ENCODE data around the gene SLC7A9.

The SLC7A9 gene

GRCh38 chr19:32818536-32818935 is 51.0 kb downstream of the SLC7A9 start:
- TF ChIP-seq CTCF (IDR thresholded peaks at IDR 0.05; ENCODE audit: low read depth, low read length, missing control alignments), result no peak
- DNase-seq, result no peak
- H3K36me3 ChIP-seq (replicated peaks), result no peaks in the 10 kb centered on the region
- no peak overlapping the region for H3K27ac ChIP-seq
- no peaks in the 10 kb centered on the region for H3K27me3 ChIP-seq (replicated peaks)
- in situ Hi-C loops (cut with HindIII; ENCODE audit: low pct_ligation_motif_present, low sequenced_read_pairs), result no loop called here
- no peak overlapping the region for H3K4me3 ChIP-seq (ENCODE audit: low read depth, low read length)

GRCh38 chr19:32817569-32818476 is 51.7 kb downstream of the SLC7A9 start:
- Histone ChIP-seq H3K4me3 (ENCODE audit: low read depth, low read length) (no peak overlapping the region), H3K27me3 (replicated peaks) (no peaks in the 10 kb centered on the region), H3K27ac (no peak overlapping the region), H3K36me3 (replicated peaks) (no peaks in the 10 kb centered on the region)
- TF ChIP-seq CTCF (IDR thresholded peaks at IDR 0.05; ENCODE audit: low read depth, low read length, missing control alignments), result no peak
- no peak for DNase-seq
- in situ Hi-C loops (cut with HindIII; ENCODE audit: low pct_ligation_motif_present, low sequenced_read_pairs), result no loop called here

GRCh38 chr19:32816555-32817099 is 52.9 kb downstream of the SLC7A9 start:
- no peak for TF ChIP-seq CTCF (IDR thresholded peaks at IDR 0.05; ENCODE audit: low read depth, low read length, missing control alignments)
- no peak for DNase-seq
- no peak overlapping the region for H3K4me3 ChIP-seq (ENCODE audit: low read depth, low read length)
- no peaks in the 10 kb centered on the region for H3K36me3 ChIP-seq (replicated peaks)
- in situ Hi-C loops (cut with HindIII; ENCODE audit: low pct_ligation_motif_present, low sequenced_read_pairs), result no loop called here
- H3K27me3 ChIP-seq (replicated peaks), result no peaks in the 10 kb centered on the region
- no peak overlapping the region for H3K27ac ChIP-seq

- Histone ChIP-seq H3K4me3 (ENCODE audit: low read depth, low read length) (no peak overlapping the region), H3K27ac (no peak overlapping the region), H3K27me3 (replicated peaks) (no peaks in the 10 kb centered on the region), H3K36me3 (replicated peaks) (no peaks in the 10 kb centered on the region)
- TF ChIP-seq CTCF (IDR thresholded peaks at IDR 0.05; ENCODE audit: low read depth, low read length, missing control alignments), result no peak
- in situ Hi-C loops (cut with HindIII; ENCODE audit: low pct_ligation_motif_present, low sequenced_read_pairs), result no loop called here
- DNase-seq, result no peak
Observed at GRCh38 chr19:32814624-32815023, 54.9 kb downstream of the SLC7A9 start.

- no peaks in the 10 kb centered on the region for H3K36me3 ChIP-seq (replicated peaks)
- no peaks in the 10 kb centered on the region for H3K27me3 ChIP-seq (replicated peaks)
- H3K4me3 ChIP-seq (ENCODE audit: low read depth, low read length), result no peak overlapping the region
- no peak for TF ChIP-seq CTCF (IDR thresholded peaks at IDR 0.05; ENCODE audit: low read depth, low read length, missing control alignments)
- no peak for DNase-seq
- no peak overlapping the region for H3K27ac ChIP-seq
- in situ Hi-C loops (cut with HindIII; ENCODE audit: low pct_ligation_motif_present, low sequenced_read_pairs), result no loop called here
Observed at GRCh38 chr19:32813862-32814425, 55.6 kb downstream of the SLC7A9 start.

All from brain microvascular endothelial cell (primary cell).